Trophoblast cell (in vitro differentiated cells and primary cell): ENCODE results near the gene BLNK.
"Not testable (repeated sequence)": the region's sequence is repeated elsewhere in the genome, so short reads cannot be mapped to it uniquely, and the experiment has no call there.

Source experiments
- DNase-seq, 2 donors: peaks; one replicate each; pipeline ENCODE4 v3.0.0-alpha.2; 2016
- H2AFZ ChIP-seq: 2 replicates; pipeline ENCODE4 v1.6.1; 2013; ENCODE audit warnings: low read length, moderate library complexity, mild to moderate bottlenecking; ENCODE audit not compliant: insufficient read depth, poor library complexity
- H2AK5ac ChIP-seq: 2 replicates; pipeline ENCODE4 v1.6.1; 2013; ENCODE audit warnings: mild to moderate bottlenecking, low read length
- H2BK120ac ChIP-seq: 2 replicates; pipeline ENCODE4 v1.6.1; 2013; ENCODE audit warnings: low read length, mild to moderate bottlenecking, moderate library complexity; ENCODE audit not compliant: insufficient read depth, poor library complexity
- H2BK12ac ChIP-seq: 2 replicates; pipeline ENCODE4 v1.6.1; 2013; ENCODE audit warnings: mild to moderate bottlenecking, low read length, moderate library complexity
- H2BK5ac ChIP-seq: 2 replicates; pipeline ENCODE4 v1.6.1; 2013; ENCODE audit warnings: low read length, low read depth, moderate library complexity, mild to moderate bottlenecking; ENCODE audit not compliant: poor library complexity
- H3K14ac ChIP-seq: 2 replicates; pipeline ENCODE4 v1.6.1; 2013; ENCODE audit warnings: mild to moderate bottlenecking, low read length
- H3K18ac ChIP-seq: 2 replicates; pipeline ENCODE4 v1.6.1; 2013; ENCODE audit warnings: mild to moderate bottlenecking, low read length
- H3K23ac ChIP-seq: 2 replicates; pipeline ENCODE4 v1.6.1; 2013; ENCODE audit warnings: low read length
- H3K27ac ChIP-seq: 2 replicates; pipeline ENCODE4 v1.5.1; 2013; ENCODE audit warnings: low read depth, mild to moderate bottlenecking, inconsistent platforms, low read length, moderate library complexity
- H3K27me3 ChIP-seq: 2 replicates; pipeline ENCODE4 v1.6.1; 2013; ENCODE audit warnings: inconsistent platforms, mild to moderate bottlenecking, low read length, moderate library complexity; ENCODE audit not compliant: insufficient read depth
- H3K36me3 ChIP-seq, 2 experiments: 1 replicate in 1 of 2; 2 replicates in 1 of 2; pipeline ENCODE4 v1.6.1; 2013; ENCODE audit warnings: low read length in 2 of 2, mild to moderate bottlenecking in 2 of 2, moderate library complexity in 1 of 2; ENCODE audit not compliant: insufficient read depth in 2 of 2, control insufficient read depth in 1 of 2
- H3K4ac ChIP-seq: 2 replicates; pipeline ENCODE4 v1.6.1; 2013; ENCODE audit warnings: low read depth, mild to moderate bottlenecking, low read length, moderate library complexity
- H3K4me1 ChIP-seq, 2 experiments: 1 replicate in 1 of 2; 2 replicates in 1 of 2; pipeline ENCODE4 v1.6.1; 2013; ENCODE audit warnings: low read length in 2 of 2, mild to moderate bottlenecking in 2 of 2, moderate library complexity in 1 of 2; ENCODE audit not compliant: insufficient read depth in 2 of 2, control insufficient read depth in 1 of 2
- H3K4me2 ChIP-seq: 2 replicates; pipeline ENCODE4 v1.6.1; 2013; ENCODE audit warnings: inconsistent platforms, mild to moderate bottlenecking, low read length, moderate library complexity
- H3K4me3 ChIP-seq: 2 replicates; pipeline ENCODE4 v1.5.1; 2013; ENCODE audit warnings: mild to moderate bottlenecking, low read depth, low read length, inconsistent platforms
- H3K79me1 ChIP-seq: one replicate; pipeline ENCODE4 v1.6.1; 2013; ENCODE audit warnings: low read length
- H3K79me2 ChIP-seq: 2 replicates; pipeline ENCODE4 v1.6.1; 2013; ENCODE audit warnings: low read length, mild to moderate bottlenecking; ENCODE audit not compliant: control insufficient read depth, insufficient read depth, poor library complexity
- H3K9ac ChIP-seq: 2 replicates; pipeline ENCODE4 v1.6.1; 2013; ENCODE audit warnings: mild to moderate bottlenecking, low read length
- H3K9me3 ChIP-seq: 2 replicates; pipeline ENCODE4 v1.6.1; 2013; ENCODE audit warnings: low read depth, mild to moderate bottlenecking, control low read depth, inconsistent platforms, low read length; ENCODE audit not compliant: insufficient read depth
- H4K12ac ChIP-seq: 2 replicates; pipeline ENCODE4 v1.6.1; 2013; ENCODE audit warnings: low read depth, mild to moderate bottlenecking, low read length, moderate library complexity
- H4K8ac ChIP-seq: 2 replicates; pipeline ENCODE4 v1.6.1; 2013; ENCODE audit warnings: low read depth, mild to moderate bottlenecking, low read length, moderate library complexity
- H4K91ac ChIP-seq: one replicate; pipeline ENCODE4 v1.6.1; 2013; ENCODE audit warnings: low read depth, mild to moderate bottlenecking, low read length, moderate library complexity
- WGBS: extraction: QIAGEN DNeasy Blood & Tissue Kit; methylation state at CpG from one replicate; pipeline ENCODE4 v1.1.7; 2013; ENCODE audit warnings: missing lambda C conversion rate; ENCODE audit not compliant: insufficient read length, insufficient coverage; ENCODE audit errors: extremely low coverage; 5-methylcytosine and 5-hydroxymethylcytosine counted together

BLNK gene

DNA sequence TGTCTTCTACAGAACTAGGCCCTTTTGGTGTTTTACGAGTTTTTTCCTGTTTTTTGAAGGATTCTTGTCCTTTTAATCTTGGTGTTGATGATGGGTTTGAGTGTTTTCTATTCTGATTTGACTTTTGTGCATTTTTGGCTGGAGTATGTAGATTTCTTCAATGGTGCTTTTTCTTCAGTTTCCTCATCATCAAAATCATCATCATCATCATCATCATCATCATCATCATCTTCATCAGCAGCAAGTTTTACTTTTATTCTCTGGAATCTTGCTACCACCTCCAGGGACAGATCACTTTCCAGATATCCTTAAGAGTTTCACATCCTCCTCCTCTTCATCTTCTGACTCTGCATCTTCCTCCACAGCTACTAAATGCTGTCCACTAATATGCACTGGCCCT, 81.9 kb downstream of the BLNK start:
- not testable (repeated sequence) for H3K4me2 ChIP-seq, H3K27me3 ChIP-seq, H3K9me3 ChIP-seq, DNase-seq, H3K23ac ChIP-seq, H2BK5ac ChIP-seq, H3K4me1 ChIP-seq, H3K79me2 ChIP-seq, H3K18ac ChIP-seq, H3K4me3 ChIP-seq, H3K36me3 ChIP-seq, H3K9ac ChIP-seq, H3K14ac ChIP-seq, H3K79me1 ChIP-seq, H3K27ac ChIP-seq, H4K91ac ChIP-seq, H2AK5ac ChIP-seq, H4K12ac ChIP-seq, H2AFZ ChIP-seq, H2BK120ac ChIP-seq, H3K4ac ChIP-seq, H2BK12ac ChIP-seq, H4K8ac ChIP-seq
- no CpG with 5 or more reads among the region's 1 CpG for WGBS

DNA sequence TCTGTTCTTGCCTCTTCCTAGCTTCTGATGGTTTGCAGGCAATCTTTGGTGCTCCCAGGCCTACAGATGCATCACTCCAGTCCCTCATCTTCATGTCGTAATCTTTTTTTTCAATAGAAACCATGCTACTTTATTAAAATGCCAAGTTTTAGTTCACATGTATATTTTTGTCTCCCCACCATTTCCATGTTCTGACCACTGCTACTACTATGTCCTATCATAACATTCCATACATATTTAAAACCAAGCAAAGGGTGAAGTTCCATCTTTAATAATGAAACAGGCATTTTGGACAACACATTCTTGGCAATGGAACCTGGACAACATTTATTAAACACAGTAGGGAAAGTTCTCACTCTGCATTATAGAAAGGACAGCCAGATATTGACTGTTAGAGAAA, 82.5 kb downstream of the BLNK start:
- no peak overlapping the region for H3K4me3 ChIP-seq
- H3K36me3 ChIP-seq: no peaks in the 10 kb centered on the region
- no peak for DNase-seq
- H3K4me2 ChIP-seq: no peak overlapping the region
- H3K79me1 ChIP-seq: no peaks in the 10 kb centered on the region
- H2AK5ac ChIP-seq: no peak overlapping the region
- no peak overlapping the region for H3K18ac ChIP-seq
- H4K8ac ChIP-seq: no peak overlapping the region
- no peak overlapping the region for H2BK5ac ChIP-seq
- H4K91ac ChIP-seq: no peak overlapping the region
- no peak overlapping the region for H2BK120ac ChIP-seq
- no peak overlapping the region for H2BK12ac ChIP-seq
- no peak overlapping the region for H3K9ac ChIP-seq
- no peak overlapping the region for H3K27ac ChIP-seq
- H3K79me2 ChIP-seq: no peaks in the 10 kb centered on the region
- H3K9me3 ChIP-seq: no peaks in the 10 kb centered on the region
- H3K4ac ChIP-seq: no peak overlapping the region
- H4K12ac ChIP-seq: no peak overlapping the region
- no peak overlapping the region for H3K23ac ChIP-seq
- no peaks in the 10 kb centered on the region for H3K27me3 ChIP-seq
- H3K4me1 ChIP-seq: no peaks in the 10 kb centered on the region
- WGBS: no CpG with 5 or more reads among the region's 1 CpG
- no peak overlapping the region for H2AFZ ChIP-seq
- no peak overlapping the region for H3K14ac ChIP-seq

DNA sequence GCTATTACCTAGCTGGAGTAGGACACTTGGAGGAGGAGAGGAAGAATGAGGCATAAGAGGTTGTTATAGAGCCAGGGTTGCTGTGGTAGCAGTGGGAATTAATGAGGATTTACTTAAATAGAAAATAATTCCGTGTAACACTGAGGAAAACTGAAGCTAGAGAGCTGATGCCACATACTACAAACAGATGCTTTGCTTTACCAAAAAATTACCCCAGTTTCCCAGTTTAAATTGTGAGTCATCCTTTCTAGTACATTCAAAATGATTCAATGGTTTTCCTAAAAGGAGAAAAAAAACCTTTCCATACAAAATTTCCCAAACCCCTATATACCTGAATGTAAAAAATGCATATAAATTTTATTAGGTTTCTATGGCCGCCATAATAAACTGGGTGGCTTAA, 82.9 kb downstream of the BLNK start:
- Histone ChIP-seq H3K14ac (no peak overlapping the region), H4K12ac (no peak overlapping the region), H3K36me3 (no peaks in the 10 kb centered on the region), H3K4me2 (no peak overlapping the region), H4K91ac (no peak overlapping the region), H2AK5ac (no peak overlapping the region), H3K18ac (no peak overlapping the region), H3K9me3 (no peaks in the 10 kb centered on the region), H3K4me1 (no peaks in the 10 kb centered on the region), H4K8ac (no peak overlapping the region), H3K23ac (no peak overlapping the region), H3K4me3 (no peak overlapping the region), H3K9ac (no peak overlapping the region), H3K79me2 (no peaks in the 10 kb centered on the region), H2AFZ (no peak overlapping the region), H3K4ac (no peak overlapping the region), H3K27ac (no peak overlapping the region), H3K27me3 (no peaks in the 10 kb centered on the region), H2BK5ac (no peak overlapping the region), H2BK12ac (no peak overlapping the region), H2BK120ac (no peak overlapping the region), H3K79me1 (no peaks in the 10 kb centered on the region)
- WGBS: no CpG with 5 or more reads among the region's 2 CpGs
- no peak for DNase-seq

DNA sequence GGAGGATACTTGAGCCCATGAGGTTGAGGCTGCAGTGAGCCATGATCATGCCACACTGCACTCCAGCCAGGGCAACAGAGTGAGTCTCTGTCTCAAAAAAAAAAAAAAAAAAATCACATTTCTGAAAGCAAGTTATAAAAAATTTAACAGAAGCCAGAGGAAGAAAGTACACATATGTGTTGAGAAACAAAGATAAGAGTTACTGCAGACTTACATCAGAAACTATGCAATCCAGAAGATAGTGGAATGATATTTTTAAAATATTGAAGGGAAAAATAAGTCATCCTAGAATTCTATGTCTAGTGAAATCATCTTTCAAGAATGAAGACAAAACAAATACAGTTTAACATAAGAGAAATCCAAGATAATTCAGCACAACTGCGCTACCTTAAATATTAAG, 94.4 kb downstream of the BLNK start:
- no CpG with 5 or more reads among the region's 1 CpG for WGBS
- H3K79me1 ChIP-seq: no peaks in the 10 kb centered on the region
- no peaks in the 10 kb centered on the region for H3K27me3 ChIP-seq
- H3K4ac ChIP-seq: no peak overlapping the region
- no peak overlapping the region for H4K91ac ChIP-seq
- H3K9ac ChIP-seq: no peak overlapping the region
- H3K36me3 ChIP-seq: no peaks in the 10 kb centered on the region
- H4K8ac ChIP-seq: no peak overlapping the region
- H2BK5ac ChIP-seq: no peak overlapping the region
- H3K14ac ChIP-seq: no peak overlapping the region
- no peak overlapping the region for H3K4me3 ChIP-seq
- H3K23ac ChIP-seq: no peak overlapping the region
- H4K12ac ChIP-seq: no peak overlapping the region
- no peak overlapping the region for H3K4me2 ChIP-seq
- no peak for DNase-seq
- H3K27ac ChIP-seq: no peak overlapping the region
- H2AFZ ChIP-seq: no peak overlapping the region
- no peaks in the 10 kb centered on the region for H3K79me2 ChIP-seq
- H2BK12ac ChIP-seq: no peak overlapping the region
- peaks cover 2% of the 10 kb centered on the region for H3K9me3 ChIP-seq
- H3K18ac ChIP-seq: no peak overlapping the region
- no peaks in the 10 kb centered on the region for H3K4me1 ChIP-seq
- no peak overlapping the region for H2AK5ac ChIP-seq
- no peak overlapping the region for H2BK120ac ChIP-seq
